Tibial artery (tissue), 4 donors: ENCODE measurements around the gene MMP15.

Source experiments
- DNase-seq, 2 donors: peaks; one replicate each; pipeline ENCODE4 v3.0.0-alpha.2; 2019
- H3K27ac ChIP-seq, 2 donors: fragments of 200-600 bp; sonication (generic) in 1 of 2; 1 replicate in 1 of 2; 2 replicates in 1 of 2; pipeline ENCODE4 v1.5.1; 2018 to 2019; ENCODE audit warnings: mild to moderate bottlenecking in 1 of 2
- H3K27me3 ChIP-seq, 2 donors: fragments of 200-600 bp; sonication (generic) in 1 of 2; one replicate each; pipeline versions ENCODE4 v1.5.1 to v1.6.0; 2016 to 2019
- H3K36me3 ChIP-seq, 3 donors: fragments of 200-600 bp; sonication (generic) in 2 of 3; one replicate each; pipeline ENCODE4 v1.5.1; 2016 to 2019; ENCODE audit warnings: mild to moderate bottlenecking in 2 of 3
- H3K4me1 ChIP-seq, 4 donors: fragments of 200-600 bp; sonication (generic) in 2 of 4; 1 replicate in 3 of 4; 2 replicates in 1 of 4; pipeline ENCODE4 v1.5.1; 2016 to 2019
- H3K4me3 ChIP-seq, 2 donors: fragments of 200-600 bp; sonication (generic) in 1 of 2; 1 replicate in 1 of 2; 2 replicates in 1 of 2; pipeline ENCODE4 v1.5.1; 2018 to 2019; ENCODE audit warnings: mild to moderate bottlenecking in 2 of 2
- H3K9me3 ChIP-seq, 3 donors: fragments of 200-600 bp; sonication (generic) in 1 of 3; one replicate each; pipeline ENCODE4 v1.5.1; 2016 to 2019
- CTCF ChIP-seq, 2 experiments: fragments of 200-600 bp in 1 of 2; fragments of 450-650 bp in 1 of 2; IDR thresholded peaks; one replicate each; pipeline ENCODE4 v1.5.1; 2017 to 2019; ENCODE audit warnings: antibody characterized with exemption in 2 of 2, mild to moderate bottlenecking in 1 of 2, moderate library complexity in 1 of 2
- intact Hi-C: fragments of 100-400 bp; cut with DNase I; formaldehyde crosslinking; loops from one replicate; pipeline ENCODE4 v1.15.0; 2023; ENCODE audit warnings: low total_unique reads

MMP15 gene

GRCh38 chr16:58035356-58036170 is 10.0 kb downstream of the MMP15 start:
- no peak for TF ChIP-seq CTCF (IDR thresholded peaks at IDR 0.05)
- Histone ChIP-seq H3K27ac (no peak overlapping the region), H3K36me3 (peaks cover 0 to 6% (median 5%) of the 10 kb centered on the region in 3 donors), H3K4me1 (no peaks in the 10 kb centered on the region), H3K27me3 (peaks cover 0 to 3% of the 10 kb centered on the region in 2 donors), H3K9me3 (no peaks in the 10 kb centered on the region), H3K4me3 (no peak overlapping the region)
- intact Hi-C loops, result no loop called here
- DNase-seq, result no peak

GRCh38 chr16:58036943-58037342 is 11.4 kb downstream of the MMP15 start:
- Histone ChIP-seq H3K36me3 (peaks cover 0 to 12% (median 11%) of the 10 kb centered on the region in 3 donors), H3K4me3 (no peak overlapping the region), H3K27me3 (peaks cover 0 to 3% of the 10 kb centered on the region in 2 donors), H3K9me3 (no peaks in the 10 kb centered on the region), H3K27ac (no peak overlapping the region), H3K4me1 (no peaks in the 10 kb centered on the region)
- intact Hi-C loops, result no loop called here
- DNase-seq, result no peak
- no peak for TF ChIP-seq CTCF (IDR thresholded peaks at IDR 0.05)

GRCh38 chr16:58037365-58038057 is 12.0 kb downstream of the MMP15 start:
- no peak overlapping the region for H3K27ac ChIP-seq
- H3K27me3 ChIP-seq, result peaks cover 0 to 3% of the 10 kb centered on the region in 2 donors
- no peak overlapping the region for H3K4me3 ChIP-seq
- no peaks in the 10 kb centered on the region for H3K9me3 ChIP-seq
- intact Hi-C loops, result no loop called here
- no peak for TF ChIP-seq CTCF (IDR thresholded peaks at IDR 0.05)
- H3K4me1 ChIP-seq, result no peaks in the 10 kb centered on the region
- DNase-seq, result no peak
- peaks cover 0 to 13% (median 12%) of the 10 kb centered on the region in 3 donors for H3K36me3 ChIP-seq

GRCh38 chr16:58038219-58038641 is 12.7 kb downstream of the MMP15 start:
- intact Hi-C loops, result no loop called here
- Histone ChIP-seq H3K9me3 (no peaks in the 10 kb centered on the region), H3K36me3 (peaks cover 0 to 15% (median 14%) of the 10 kb centered on the region in 3 donors), H3K27ac (no peak overlapping the region), H3K4me1 (no peaks in the 10 kb centered on the region), H3K4me3 (no peak overlapping the region), H3K27me3 (peaks cover 0 to 3% of the 10 kb centered on the region in 2 donors)
- no peak for DNase-seq
- TF ChIP-seq CTCF (IDR thresholded peaks at IDR 0.05), result no peak

GRCh38 chr16:58039829-58040495 is 14.4 kb downstream of the MMP15 start:
- DNase-seq, result no peak
- Histone ChIP-seq H3K4me1 (no peaks in the 10 kb centered on the region), H3K36me3 (peaks cover 0 to 28% (median 21%) of the 10 kb centered on the region in 3 donors), H3K27ac (no peak overlapping the region), H3K27me3 (peaks cover 0 to 3% of the 10 kb centered on the region in 2 donors), H3K4me3 (no peak overlapping the region), H3K9me3 (no peaks in the 10 kb centered on the region)
- TF ChIP-seq CTCF (IDR thresholded peaks at IDR 0.05), result no peak
- intact Hi-C loops, result no loop called here
